HepG2 (cell line): ENCODE measurements around the gene TBC1D32. TPM values are rescaled to one million over a fixed set of nuclear protein-coding genes. Genes with fewer than 3 reads are reported as not detected.

ENCODE experiments used
- EHMT2 ChIP-seq: fragments of 200-600 bp; sonication (generic); IDR thresholded peaks from 2 replicates; pipeline ENCODE4 v1.7.0; 2017; ENCODE audit warnings: antibody characterized with exemption, low read depth, low read length, borderline replicate concordance
- ELF1 ChIP-seq: sonication (generic); formaldehyde crosslinking; IDR thresholded peaks from 2 replicates; pipeline ENCODE4 v1.4.0; 2020; ENCODE audit warnings: missing genetic modification reagents
- GMEB2 ChIP-seq: IDR thresholded peaks from 2 replicates; pipeline ENCODE4 v1.6.1; 2016; ENCODE audit warnings: missing biosample characterization, missing genetic modification reagents, low read depth
- ISX ChIP-seq: sonication (generic); formaldehyde crosslinking; conservative IDR thresholded peaks from 2 replicates; pipeline ENCODE4 v1.5.0; 2020; ENCODE audit warnings: missing genetic modification reagents
- POLR2AphosphoS2 ChIP-seq: IDR thresholded peaks from 2 replicates; pipeline ENCODE4 v1.6.1; 2011; ENCODE audit warnings: low read depth, low read length, improper control_type of control experiment
- REL ChIP-seq: sonication (generic); formaldehyde crosslinking; conservative IDR thresholded peaks from 2 replicates; pipeline ENCODE4 v1.8.0; 2022; ENCODE audit warnings: mild to moderate bottlenecking, missing genetic modification reagents, moderate library complexity
- SNAPC5 ChIP-seq: sonication (generic); formaldehyde crosslinking; IDR thresholded peaks from 2 replicates; pipeline ENCODE4 v1.8.1; 2023; ENCODE audit warnings: mild to moderate bottlenecking, missing genetic modification reagents, borderline replicate concordance
- ZFP41 ChIP-seq: sonication (generic); formaldehyde crosslinking; IDR thresholded peaks from 2 replicates; pipeline ENCODE4 v1.4.0; 2020; ENCODE audit warnings: mild to moderate bottlenecking, missing genetic modification reagents, borderline replicate concordance
- ZKSCAN8 ChIP-seq: IDR thresholded peaks from 2 replicates; pipeline ENCODE4 v1.6.1; 2016; ENCODE audit warnings: borderline replicate concordance, missing genetic modification reagents, missing compliant biosample characterization
- ZNF136 ChIP-seq: sonication (generic); formaldehyde crosslinking; IDR thresholded peaks from 2 replicates; pipeline ENCODE4 v1.8.1; 2022; ENCODE audit warnings: low read depth, mild to moderate bottlenecking, moderate library complexity, missing genetic modification reagents
- ZNF207 ChIP-seq: fragments of 450-650 bp; IDR thresholded peaks from 2 replicates; pipeline ENCODE4 v1.6.1; 2016; ENCODE audit warnings: antibody characterized with exemption, borderline replicate concordance
- ZNF318 ChIP-seq: sonication (generic); formaldehyde crosslinking; IDR thresholded peaks from 2 replicates; pipeline ENCODE4 v1.4.0; 2020; ENCODE audit warnings: mild to moderate bottlenecking, missing genetic modification reagents
- ZNF878 ChIP-seq: sonication (generic); formaldehyde crosslinking; IDR thresholded peaks from 2 replicates; pipeline ENCODE4 v1.8.1; 2023; ENCODE audit warnings: mild to moderate bottlenecking, missing genetic modification reagents, moderate library complexity
- ZNF879 ChIP-seq: sonication (generic); formaldehyde crosslinking; IDR thresholded peaks from 2 replicates; pipeline ENCODE4 v1.8.1; 2023; ENCODE audit warnings: missing genetic modification reagents
- ZSCAN21 ChIP-seq: sonication (generic); formaldehyde crosslinking; IDR thresholded peaks from 2 replicates; pipeline ENCODE4 v1.8.0; 2022; ENCODE audit warnings: mild to moderate bottlenecking, missing genetic modification reagents, moderate library complexity, borderline replicate concordance
- ZXDC ChIP-seq: sonication (generic); formaldehyde crosslinking; IDR thresholded peaks from 2 replicates; pipeline ENCODE4 v1.5.0; 2020; ENCODE audit warnings: mild to moderate bottlenecking, missing genetic modification reagents
- polyA plus RNA-seq, 8 experiments: library from polyadenylated mRNA; depleted of rRNA in 3 of 8; stranded (reverse) in 7 of 8; unstranded in 1 of 8; fragments of >200 nt; fragmentation: Illumina TruSeq in 4 of 8; extraction: Trizol in 4 of 8; gene quantifications; 2 replicates each; pipeline versions ENCODE4 v1.2.1 to v1.2.3, GENCODE V29; 2011 to 2016; ENCODE audit warnings: low read depth in 4 of 8, missing spikeins in 1 of 8, mixed read lengths in 1 of 8; ENCODE audit not compliant: insufficient read depth in 1 of 8
- total RNA-seq, 5 experiments: library from RNA; depleted of rRNA; stranded (reverse); fragments of >200 nt; fragmentation: Illumina TruSeq; extraction: Trizol; gene quantifications; 2 replicates each; pipeline ENCODE4 v1.2.3, GENCODE V29; 2016; ENCODE audit warnings: low read depth in 1 of 5

The TBC1D32 gene
- total and polyA plus RNA-seq, 2 of the 13 experiments (the other 11 are each of a cell fraction or from before 2014, with no cell fraction given): 2.0 to 4.8 TPM

GRCh38 chr6:121334299-121335086, at the start of gene TBC1D32 (continued):
- TF ChIP-seq ZXDC (CRISPR knock-in tag): no peak
- TF ChIP-seq ZFP41 (CRISPR knock-in tag): no peak
- TF ChIP-seq GMEB2: peak; percentile 93
- peak; percentile 82; the same call in 1 of the 2 replicates for TF ChIP-seq ZKSCAN8 (CRISPR knock-in tag)
- TF ChIP-seq EHMT2: peak; percentile 55; the same call in 1 of the 2 replicates
- TF ChIP-seq ZNF136: 0 out of 2 replicates have a peak, but pooled peaks have one; percentile 75
- no peak for TF ChIP-seq POLR2AphosphoS2
- peak; percentile 59; the same call in 1 of the 2 replicates for TF ChIP-seq ZSCAN21 (CRISPR knock-in tag)
- no peak for TF ChIP-seq ZNF207
- TF ChIP-seq ISX (CRISPR knock-in tag): no peak
- TF ChIP-seq REL (CRISPR knock-in tag): peak; percentile 66; the same call in 1 of the 2 replicates
- no peak; the same call in 1 of the 2 replicates for TF ChIP-seq SNAPC5 (CRISPR knock-in tag)
- peak; percentile 46; the same call in 1 of the 2 replicates for TF ChIP-seq ZNF879
- peak; percentile 65 for TF ChIP-seq ELF1 (CRISPR knock-in tag)
- TF ChIP-seq ZNF318 (CRISPR knock-in tag): peak; percentile 70; the same call in 1 of the 2 replicates
- TF ChIP-seq ZNF878 (CRISPR knock-in tag): peak; percentile 83; the same call in 1 of the 2 replicates
